Sigmoid colon (tissue), 4 donors: ENCODE measurements around the gene LEF1.

ENCODE experiments used
- EP300 ChIP-seq, 4 donors: sonication (generic); formaldehyde crosslinking; IDR thresholded peaks; one replicate each; pipeline ENCODE4 v1.6.1; 2017; ENCODE audit warnings: antibody characterized with exemption in 4 of 4
- POLR2A ChIP-seq, 2 donors: fragments of 450-650 bp; IDR thresholded peaks; one replicate each; pipeline ENCODE4 v1.6.1; 2016; ENCODE audit warnings: antibody characterized with exemption in 2 of 2, mild to moderate bottlenecking in 2 of 2, moderate library complexity in 2 of 2
- POLR2AphosphoS5 ChIP-seq, 4 donors: sonication (generic); formaldehyde crosslinking; IDR thresholded peaks; one replicate each; pipeline ENCODE4 v1.6.1; 2017; ENCODE audit warnings: antibody characterized with exemption in 4 of 4
- TF ChIP-seq, protein P1 (sequence below), 4 experiments: fragments of 450-650 bp in 3 of 4; fragments of 200-600 bp in 1 of 4; IDR thresholded peaks; one replicate each; pipeline ENCODE4 v1.5.1; 2016 to 2019; ENCODE audit warnings: antibody characterized with exemption in 4 of 4, mild to moderate bottlenecking in 3 of 4, moderate library complexity in 2 of 4

DNA sequence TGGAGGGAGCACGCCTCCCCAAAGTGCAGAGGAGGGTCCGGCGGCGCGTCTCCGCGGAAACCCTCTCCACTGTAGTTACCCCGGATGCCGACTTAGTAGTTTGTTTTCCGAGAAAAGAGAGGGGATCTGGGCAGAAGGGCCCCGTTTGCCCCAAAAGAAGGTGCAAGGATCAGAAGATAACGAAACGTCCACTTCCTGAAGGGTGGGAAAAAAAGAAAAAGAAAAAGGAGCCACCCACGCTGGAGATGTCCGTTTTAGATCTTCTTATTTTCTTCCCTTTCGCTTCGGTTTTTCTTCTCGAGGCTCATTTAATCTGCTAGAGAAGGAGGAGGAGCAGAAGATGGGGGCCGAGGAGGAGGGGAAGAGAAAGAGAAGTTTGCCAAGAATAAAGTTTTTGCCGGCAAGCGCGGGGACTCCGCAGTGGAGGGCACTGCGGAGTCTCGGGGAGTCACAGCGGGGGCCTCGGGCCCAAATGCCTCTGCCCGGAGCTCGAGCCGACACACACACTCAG, 517 bp downstream of the LEF1 start:
- no peak for TF ChIP-seq POLR2A (IDR thresholded peaks at IDR 0.05)
- TF ChIP-seq, protein P1, sequence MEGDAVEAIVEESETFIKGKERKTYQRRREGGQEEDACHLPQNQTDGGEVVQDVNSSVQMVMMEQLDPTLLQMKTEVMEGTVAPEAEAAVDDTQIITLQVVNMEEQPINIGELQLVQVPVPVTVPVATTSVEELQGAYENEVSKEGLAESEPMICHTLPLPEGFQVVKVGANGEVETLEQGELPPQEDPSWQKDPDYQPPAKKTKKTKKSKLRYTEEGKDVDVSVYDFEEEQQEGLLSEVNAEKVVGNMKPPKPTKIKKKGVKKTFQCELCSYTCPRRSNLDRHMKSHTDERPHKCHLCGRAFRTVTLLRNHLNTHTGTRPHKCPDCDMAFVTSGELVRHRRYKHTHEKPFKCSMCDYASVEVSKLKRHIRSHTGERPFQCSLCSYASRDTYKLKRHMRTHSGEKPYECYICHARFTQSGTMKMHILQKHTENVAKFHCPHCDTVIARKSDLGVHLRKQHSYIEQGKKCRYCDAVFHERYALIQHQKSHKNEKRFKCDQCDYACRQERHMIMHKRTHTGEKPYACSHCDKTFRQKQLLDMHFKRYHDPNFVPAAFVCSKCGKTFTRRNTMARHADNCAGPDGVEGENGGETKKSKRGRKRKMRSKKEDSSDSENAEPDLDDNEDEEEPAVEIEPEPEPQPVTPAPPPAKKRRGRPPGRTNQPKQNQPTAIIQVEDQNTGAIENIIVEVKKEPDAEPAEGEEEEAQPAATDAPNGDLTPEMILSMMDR (IDR thresholded peaks at IDR 0.05) = no peak
- TF ChIP-seq POLR2AphosphoS5 (IDR thresholded peaks at IDR 0.05) = peak in 1 of 4 donors; percentile 36
- TF ChIP-seq EP300 (IDR thresholded peaks at IDR 0.05) = no peak
